Esophagus squamous epithelium (tissue), 5 donors: Measurements from ENCODE around the gene CPSF6. TPM values are rescaled to one million over a fixed set of nuclear protein-coding genes. Genes with fewer than 3 reads are reported as not detected.
A peak's percentile ranks its signal among the peaks of the same experiment; 100 is the strongest.
"Not testable (repeated sequence)": the region's sequence is repeated elsewhere in the genome, so short reads cannot be mapped to it uniquely, and the experiment has no call there.

Source experiments
- DNase-seq: peaks from one replicate; lab custom pipeline; 2025; lab: John Stamatoyannopoulos, UW
- H3K27ac ChIP-seq, 4 donors: fragments of 200-600 bp; sonication (generic); one replicate each; pipeline ENCODE4 v1.5.1; 2016 to 2019; ENCODE audit warnings: mild to moderate bottlenecking in 1 of 4
- H3K27me3 ChIP-seq, 4 donors: fragments of 200-600 bp; sonication (generic); 1 replicate in 3 of 4; 2 replicates in 1 of 4; pipeline versions ENCODE4 v1.5.1 to v1.6.0; 2017 to 2021; ENCODE audit warnings: antibody characterized with exemption in 1 of 4
- H3K36me3 ChIP-seq, 3 donors: fragments of 200-600 bp; sonication (generic); one replicate each; pipeline ENCODE4 v1.5.1; 2016 to 2019
- H3K4me1 ChIP-seq, 3 donors: fragments of 200-600 bp; sonication (generic); one replicate each; pipeline ENCODE4 v1.5.1; 2017 to 2019
- H3K4me3 ChIP-seq, 4 donors: fragments of 200-600 bp; sonication (generic); 1 replicate in 3 of 4; 2 replicates in 1 of 4; pipeline ENCODE4 v1.5.1; 2016 to 2019; ENCODE audit warnings: mild to moderate bottlenecking in 2 of 4, moderate library complexity in 1 of 4
- H3K9me3 ChIP-seq, 3 donors: fragments of 200-600 bp; sonication (generic); one replicate each; pipeline ENCODE4 v1.5.1; 2016 to 2019
- POLR2A ChIP-seq, 4 donors: fragments of 450-650 bp; IDR thresholded peaks; one replicate each; pipeline ENCODE4 v1.6.1; 2017; ENCODE audit warnings: antibody characterized with exemption in 4 of 4, mild to moderate bottlenecking in 4 of 4, moderate library complexity in 3 of 4
- WGBS, 2 donors: methylation state at CpG; one replicate each; pipeline ENCODE4 v1.1.5; 2018; 5-methylcytosine and 5-hydroxymethylcytosine counted together
- intact Hi-C: fragments of 100-400 bp; cut with DNase I; formaldehyde crosslinking; loops from one replicate; pipeline ENCODE4 v1.15.0; 2022
- total RNA-seq, 4 donors: library from RNA; depleted of rRNA; stranded (reverse); fragments of >200 nt; gene quantifications; one replicate each; pipeline ENCODE4 v1.1.0, GENCODE V29; 2016
- TF ChIP-seq, protein P1 (sequence below), 6 experiments: fragments of 450-650 bp in 4 of 6; fragments of 200-600 bp in 2 of 6; sonication (generic) in 2 of 6; IDR thresholded peaks; one replicate each; pipeline ENCODE4 v1.5.1; 2016 to 2019; ENCODE audit warnings: antibody characterized with exemption in 6 of 6, mild to moderate bottlenecking in 4 of 6, moderate library complexity in 4 of 6
- donor health status: DM: yes; HTN: yes; CAD: no.

CPSF6 gene, protein sequence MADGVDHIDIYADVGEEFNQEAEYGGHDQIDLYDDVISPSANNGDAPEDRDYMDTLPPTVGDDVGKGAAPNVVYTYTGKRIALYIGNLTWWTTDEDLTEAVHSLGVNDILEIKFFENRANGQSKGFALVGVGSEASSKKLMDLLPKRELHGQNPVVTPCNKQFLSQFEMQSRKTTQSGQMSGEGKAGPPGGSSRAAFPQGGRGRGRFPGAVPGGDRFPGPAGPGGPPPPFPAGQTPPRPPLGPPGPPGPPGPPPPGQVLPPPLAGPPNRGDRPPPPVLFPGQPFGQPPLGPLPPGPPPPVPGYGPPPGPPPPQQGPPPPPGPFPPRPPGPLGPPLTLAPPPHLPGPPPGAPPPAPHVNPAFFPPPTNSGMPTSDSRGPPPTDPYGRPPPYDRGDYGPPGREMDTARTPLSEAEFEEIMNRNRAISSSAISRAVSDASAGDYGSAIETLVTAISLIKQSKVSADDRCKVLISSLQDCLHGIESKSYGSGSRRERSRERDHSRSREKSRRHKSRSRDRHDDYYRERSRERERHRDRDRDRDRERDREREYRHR
- 10 to 100 TPM; 16.5 to 34.3 (median 20.5) TPM for total RNA-seq

- peaks cover 9 to 50% (median 27%) of the 10 kb centered on the region in 3 donors for H3K4me1 ChIP-seq
- WGBS, 2 donors, result 0 to 2% methylated on average over 2 to 15 of the region's 75 CpGs
- H3K4me3 ChIP-seq, result peak within 1 kb of the TSS; percentile 65 to 98 (median 91)
- TF ChIP-seq POLR2A (IDR thresholded peaks at IDR 0.05), result peak in 3 of 4 donors; percentile 85 to 99 (median 96)
- TF ChIP-seq, protein P1, sequence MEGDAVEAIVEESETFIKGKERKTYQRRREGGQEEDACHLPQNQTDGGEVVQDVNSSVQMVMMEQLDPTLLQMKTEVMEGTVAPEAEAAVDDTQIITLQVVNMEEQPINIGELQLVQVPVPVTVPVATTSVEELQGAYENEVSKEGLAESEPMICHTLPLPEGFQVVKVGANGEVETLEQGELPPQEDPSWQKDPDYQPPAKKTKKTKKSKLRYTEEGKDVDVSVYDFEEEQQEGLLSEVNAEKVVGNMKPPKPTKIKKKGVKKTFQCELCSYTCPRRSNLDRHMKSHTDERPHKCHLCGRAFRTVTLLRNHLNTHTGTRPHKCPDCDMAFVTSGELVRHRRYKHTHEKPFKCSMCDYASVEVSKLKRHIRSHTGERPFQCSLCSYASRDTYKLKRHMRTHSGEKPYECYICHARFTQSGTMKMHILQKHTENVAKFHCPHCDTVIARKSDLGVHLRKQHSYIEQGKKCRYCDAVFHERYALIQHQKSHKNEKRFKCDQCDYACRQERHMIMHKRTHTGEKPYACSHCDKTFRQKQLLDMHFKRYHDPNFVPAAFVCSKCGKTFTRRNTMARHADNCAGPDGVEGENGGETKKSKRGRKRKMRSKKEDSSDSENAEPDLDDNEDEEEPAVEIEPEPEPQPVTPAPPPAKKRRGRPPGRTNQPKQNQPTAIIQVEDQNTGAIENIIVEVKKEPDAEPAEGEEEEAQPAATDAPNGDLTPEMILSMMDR (IDR thresholded peaks at IDR 0.05), result peak in 1 of 6 experiments; percentile 18
- peak within 1 kb of the TSS; percentile 87 to 100 (median 98) for H3K27ac ChIP-seq
- no peaks in the 10 kb centered on the region for H3K27me3 ChIP-seq
- peak; percentile 82 for DNase-seq
- H3K9me3 ChIP-seq, result no peaks in the 10 kb centered on the region
- peaks cover 0 to 5% (median 0%) of the 10 kb centered on the region in 3 donors for H3K36me3 ChIP-seq
- intact Hi-C loops, result no loop called here
Measured at GRCh38 chr12:69239352-69239921, at the start of gene CPSF6. CPSF6 (plus strand) TSS chr12:69239569; CDS start chr12:69239647, 78 bp downstream.

- Histone ChIP-seq H3K36me3 (no peaks in the 10 kb centered on the region), H3K27me3 (no peaks in the 10 kb centered on the region), H3K9me3 (peaks cover 0 to 36% (median 23%) of the 10 kb centered on the region in 3 donors), H3K27ac (no peak overlapping the region), H3K4me3 (no peak overlapping the region), H3K4me1 (no peaks in the 10 kb centered on the region)
- TF ChIP-seq, protein P1 (IDR thresholded peaks at IDR 0.05), result peak in 2 of 6 experiments; percentile 12 to 48
- no peak for TF ChIP-seq POLR2A (IDR thresholded peaks at IDR 0.05)
- intact Hi-C loops, result no loop called here
- 65 to 70% methylated on average over 4 of the region's 4 CpGs for WGBS, 2 donors
- DNase-seq, result no peak
Measured at GRCh38 chr12:69196302-69197288, 42.8 kb upstream of the CPSF6 start.

- WGBS, 2 donors, result 100% methylated on average over 1 of the region's 1 CpG
- H3K4me3 ChIP-seq, DNase-seq, H3K27me3 ChIP-seq, intact Hi-C loops, H3K36me3 ChIP-seq, H3K27ac ChIP-seq, H3K4me1 ChIP-seq: not testable (repeated sequence)
- H3K9me3 ChIP-seq, result peaks cover 0 to 45% (median 23%) of the 10 kb centered on the region in 3 donors
Measured at GRCh38 chr12:69199976-69200375, 39.4 kb upstream of the CPSF6 start.

GRCh38 chr12:69204191-69204590 lies 35.2 kb upstream of the CPSF6 start:
- Histone ChIP-seq H3K9me3 (peaks cover 0 to 33% (median 17%) of the 10 kb centered on the region in 3 donors), H3K27ac (no peak overlapping the region), H3K4me3 (no peak overlapping the region), H3K36me3 (no peaks in the 10 kb centered on the region), H3K27me3 (no peaks in the 10 kb centered on the region), H3K4me1 (no peaks in the 10 kb centered on the region)
- TF ChIP-seq, protein P1 (IDR thresholded peaks at IDR 0.05), result no peak
- no peak for TF ChIP-seq POLR2A (IDR thresholded peaks at IDR 0.05)
- 70 to 80% methylated on average over 4 of the region's 4 CpGs for WGBS, 2 donors
- intact Hi-C loops, result no loop called here
- no peak for DNase-seq

DNA sequence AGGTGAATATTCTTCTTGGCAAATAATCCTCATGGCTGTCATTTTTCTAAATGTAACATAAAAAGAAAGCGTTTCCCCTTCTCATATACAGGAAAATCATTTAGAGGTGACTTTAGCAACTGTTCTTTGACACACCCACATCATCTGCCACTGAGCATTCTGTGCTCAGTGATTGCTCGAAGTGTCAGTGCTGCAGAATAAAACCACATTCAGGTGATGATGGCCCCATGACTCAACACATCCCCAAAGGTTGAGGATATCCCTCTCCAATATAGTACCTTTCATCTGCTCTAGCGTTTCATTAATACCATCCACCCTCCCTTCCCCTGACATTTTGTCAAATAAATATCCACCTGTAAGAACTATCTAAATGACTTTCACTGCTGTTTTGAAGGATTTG lies 28.7 kb upstream of the CPSF6 start:
- H3K4me1 ChIP-seq, result no peaks in the 10 kb centered on the region
- H3K36me3 ChIP-seq, result no peaks in the 10 kb centered on the region
- intact Hi-C loops, result no loop called here
- WGBS, 2 donors, result 72% methylated on average over 3 of the region's 3 CpGs
- TF ChIP-seq, protein P1 (IDR thresholded peaks at IDR 0.05), result no peak
- TF ChIP-seq POLR2A (IDR thresholded peaks at IDR 0.05), result no peak
- H3K27me3 ChIP-seq, result no peaks in the 10 kb centered on the region
- no peak for DNase-seq
- H3K27ac ChIP-seq, result no peak overlapping the region
- no peak overlapping the region for H3K4me3 ChIP-seq
- H3K9me3 ChIP-seq, result no peaks in the 10 kb centered on the region
